ENCODE measurements around the gene MAPT.

The MAPT gene

DNA sequence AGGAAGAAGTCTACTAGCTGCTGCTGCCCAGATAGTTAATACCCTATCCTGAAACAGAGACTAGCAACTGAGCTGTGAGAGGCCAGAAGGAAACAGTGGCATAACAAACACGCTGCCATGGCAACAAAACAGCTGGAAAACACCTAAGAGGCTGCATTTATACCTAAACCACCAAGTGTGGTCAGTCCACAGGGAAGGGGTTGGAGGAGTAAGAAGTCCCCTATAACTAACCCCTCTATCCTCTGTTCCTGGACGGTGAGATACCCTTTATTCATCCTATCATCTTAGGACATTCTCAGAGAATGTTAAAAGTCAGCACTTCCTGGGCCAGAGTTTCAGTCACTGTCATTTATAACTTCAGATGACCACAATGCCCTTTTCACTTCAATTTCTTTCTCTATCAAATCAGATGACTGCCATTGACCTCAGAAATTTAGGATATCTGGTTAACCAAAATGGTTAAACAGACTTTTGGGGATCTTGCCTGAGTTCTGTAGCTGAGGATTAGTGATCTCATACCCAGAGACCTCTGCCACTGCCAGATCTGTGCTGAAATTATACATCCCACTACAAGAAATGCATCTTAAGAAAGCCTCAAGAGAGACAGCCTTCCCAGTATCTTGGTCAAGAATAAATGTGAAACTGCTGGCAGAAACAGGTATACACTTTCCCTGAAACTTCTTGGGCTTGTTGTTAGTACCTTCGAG, 140.9 kb downstream of the MAPT start:
- in situ Hi-C loops (cut with HindIII; ENCODE audit: low pct_unique_long_range_greater_than_20kb, low sequenced_read_pairs) = no loop called here
- no peak for TF ChIP-seq JUND (IDR thresholded peaks at IDR 0.05; ENCODE audit: low read depth)
- DNase-seq (ENCODE audit: low read depth in 1 of 2, low spot score in 1 of 2) = no peak

DNA sequence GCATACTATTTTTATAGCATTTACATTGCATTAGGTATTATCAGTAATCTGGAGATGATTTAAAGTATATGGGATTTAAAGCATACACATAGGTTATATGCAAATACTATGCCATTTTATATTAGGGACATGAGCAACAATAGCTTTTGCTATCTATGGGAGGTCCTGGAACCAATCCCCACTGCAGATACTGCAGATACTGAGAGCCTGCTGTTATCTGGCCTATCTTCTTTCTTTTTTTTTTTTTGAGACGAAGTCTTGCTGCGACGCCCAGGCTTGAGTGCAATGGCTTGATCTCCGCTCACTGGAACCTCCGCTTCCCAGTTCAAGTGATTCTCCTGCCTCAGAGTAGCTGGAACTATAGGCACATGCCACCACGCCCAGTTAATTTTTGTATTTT, 142.1 kb downstream of the MAPT start:
- no peak for TF ChIP-seq JUND (IDR thresholded peaks at IDR 0.05; ENCODE audit: low read depth)
- no peak for DNase-seq (ENCODE audit: low read depth in 1 of 2, low spot score in 1 of 2)
- in situ Hi-C loops (cut with HindIII; ENCODE audit: low pct_unique_long_range_greater_than_20kb, low sequenced_read_pairs) = no loop called here

DNA sequence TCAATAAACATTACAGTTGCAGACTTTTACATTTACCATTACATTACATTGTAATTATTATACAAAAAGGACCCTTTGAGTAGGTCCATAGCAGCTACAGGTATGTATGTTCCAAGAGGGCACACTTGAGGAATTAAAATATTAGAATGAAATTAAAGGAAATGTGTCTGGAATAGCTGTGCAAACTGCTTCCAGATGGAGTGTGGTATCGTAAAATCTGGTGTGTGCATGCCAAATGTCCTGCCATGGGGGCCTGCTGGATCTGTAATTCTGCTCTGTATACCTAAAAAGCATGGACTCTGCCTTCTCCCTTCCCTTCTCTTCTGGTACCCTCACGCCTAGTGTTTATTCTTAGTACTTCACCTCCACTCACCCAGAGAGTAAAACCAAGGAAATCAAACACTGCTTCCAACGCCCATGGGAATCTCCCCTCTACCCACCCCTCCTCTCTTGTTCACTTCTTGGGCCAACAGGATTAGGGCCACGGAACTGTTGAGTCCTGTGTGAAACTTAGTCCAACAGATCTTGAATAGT, 143.4 kb downstream of the MAPT start:
- in situ Hi-C loops (cut with HindIII; ENCODE audit: low pct_unique_long_range_greater_than_20kb, low sequenced_read_pairs) = no loop called here

DNA sequence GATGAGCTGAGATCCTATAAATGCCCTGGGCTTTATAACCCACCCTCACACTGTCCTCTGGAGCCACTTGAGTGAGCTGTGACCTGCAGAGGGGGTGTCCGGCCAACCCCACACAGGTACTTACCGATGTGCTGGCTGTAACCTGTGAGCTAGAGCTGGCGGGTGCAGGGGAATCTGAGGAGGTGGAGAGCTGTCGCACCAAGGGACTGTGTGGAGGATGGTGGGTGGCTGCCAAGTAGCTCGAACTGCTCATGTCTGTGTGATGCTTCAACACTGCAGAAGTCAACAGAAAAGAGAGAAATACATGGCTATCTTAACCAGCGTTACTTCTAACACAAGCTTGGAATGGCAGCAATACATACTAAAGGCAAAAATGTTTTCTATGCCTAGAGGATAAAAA, 144.1 kb downstream of the MAPT start:
- in situ Hi-C loops (cut with HindIII; ENCODE audit: low pct_unique_long_range_greater_than_20kb, low sequenced_read_pairs) = no loop called here
- TF ChIP-seq JUND (IDR thresholded peaks at IDR 0.05; ENCODE audit: low read depth) = no peak
- DNase-seq (ENCODE audit: low read depth in 1 of 2, low spot score in 1 of 2) = no peak

More for the DNA sequence above, 143.4 kb downstream of the MAPT start:
- DNase-seq (ENCODE audit: low read depth in 1 of 2, low spot score in 1 of 2) = no peak
- no peak for TF ChIP-seq JUND (IDR thresholded peaks at IDR 0.05; ENCODE audit: low read depth)

DNA sequence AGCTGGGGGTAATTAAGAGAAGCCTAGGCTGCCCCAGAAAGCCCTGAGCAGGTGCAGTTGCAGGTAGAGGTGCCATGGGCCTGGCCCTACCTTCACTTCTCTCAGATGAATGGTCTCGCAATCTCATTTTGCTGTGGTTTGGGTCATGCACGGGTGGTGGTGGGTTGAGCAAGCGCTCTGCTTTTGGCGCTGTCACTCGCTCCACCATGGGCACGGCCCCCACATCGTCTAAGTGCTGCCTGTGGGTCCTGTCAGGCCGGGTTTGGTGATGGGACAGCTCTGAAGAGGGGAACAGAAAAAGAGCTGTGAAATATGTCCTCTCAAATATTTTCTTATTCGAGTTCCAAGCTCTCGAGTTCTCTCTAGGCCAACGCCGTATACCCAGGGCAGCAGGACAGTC, 144.6 kb downstream of the MAPT start:
- in situ Hi-C loops (cut with HindIII; ENCODE audit: low pct_unique_long_range_greater_than_20kb, low sequenced_read_pairs) = no loop called here
- no peak for TF ChIP-seq JUND (IDR thresholded peaks at IDR 0.05; ENCODE audit: low read depth)
- DNase-seq (ENCODE audit: low read depth in 1 of 2, low spot score in 1 of 2) = no peak

DNA sequence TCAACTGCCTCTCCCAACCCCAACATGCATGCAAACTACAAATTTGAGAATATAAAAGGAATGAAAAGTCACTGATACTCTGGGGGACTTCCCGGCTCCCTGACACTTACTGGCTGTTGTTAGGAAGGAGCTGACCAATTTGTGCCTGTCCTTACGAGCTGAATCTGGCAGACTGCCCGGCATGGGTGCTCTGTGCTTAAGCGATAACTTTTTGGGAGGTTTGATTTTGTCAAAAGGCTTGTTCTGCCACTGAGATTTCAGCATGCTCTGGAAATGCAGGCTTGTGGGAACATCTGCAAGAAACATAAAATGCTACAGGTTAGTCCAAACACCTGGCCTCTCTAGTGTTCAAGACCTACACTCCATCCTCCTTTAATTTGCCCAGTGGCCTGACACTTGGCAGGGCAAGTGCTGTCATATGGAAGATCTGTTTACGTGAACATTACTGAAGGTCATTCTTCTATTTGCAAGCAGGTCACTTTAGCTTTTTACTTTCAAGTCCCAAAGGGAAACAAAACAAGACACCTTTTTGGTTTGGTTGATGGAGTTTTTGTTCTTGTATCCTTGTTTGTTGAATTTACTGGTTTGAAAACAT, 145.3 kb downstream of the MAPT start:
- DNase-seq (ENCODE audit: low read depth in 1 of 2, low spot score in 1 of 2) = no peak
- in situ Hi-C loops (cut with HindIII; ENCODE audit: low pct_unique_long_range_greater_than_20kb, low sequenced_read_pairs) = no loop called here

DNA sequence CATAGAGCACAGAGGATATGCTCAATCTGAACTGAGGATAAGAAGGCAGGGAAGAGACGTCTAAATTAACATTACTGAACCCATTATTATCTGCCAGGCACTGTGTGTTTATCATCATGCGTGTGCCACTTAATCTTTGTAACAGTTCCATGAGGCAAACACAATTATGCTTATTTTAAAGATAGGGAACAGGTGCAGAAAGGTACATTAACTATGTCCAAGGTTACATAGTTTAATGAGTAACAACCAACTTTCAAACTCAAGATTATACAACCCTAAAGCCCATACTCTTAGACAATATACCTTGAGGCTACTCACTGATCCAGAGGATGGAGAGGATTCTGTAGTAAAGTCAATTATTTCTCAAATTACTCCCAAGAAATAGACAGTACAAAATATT, 147.9 kb downstream of the MAPT start:
- no peak for DNase-seq (ENCODE audit: low read depth in 1 of 2, low spot score in 1 of 2)
- TF ChIP-seq JUND (IDR thresholded peaks at IDR 0.05; ENCODE audit: low read depth) = no peak
- in situ Hi-C loops (cut with HindIII; ENCODE audit: low pct_unique_long_range_greater_than_20kb, low sequenced_read_pairs) = no loop called here

More for the DNA sequence above, 145.3 kb downstream of the MAPT start:
- no peak for TF ChIP-seq JUND (IDR thresholded peaks at IDR 0.05; ENCODE audit: low read depth)

DNA sequence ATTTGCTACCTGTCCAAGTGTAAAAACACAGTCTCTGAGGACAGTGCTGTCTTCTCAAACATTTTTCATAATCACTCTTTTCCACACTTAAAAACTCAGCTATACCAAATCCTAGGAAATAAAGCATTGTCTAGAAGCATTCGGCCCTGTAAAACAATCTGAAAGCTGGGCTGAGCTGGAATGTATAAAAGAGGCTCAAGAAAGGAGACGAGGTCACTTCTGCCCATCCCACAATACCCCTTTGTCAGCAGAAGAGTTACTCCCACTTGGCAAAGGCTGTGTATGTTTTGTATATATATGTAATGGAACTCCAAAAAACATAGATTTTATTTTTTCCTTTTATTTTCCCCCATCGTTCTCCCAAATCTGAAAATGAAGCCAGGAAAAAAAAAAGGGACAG, 148.6 kb downstream of the MAPT start:
- TF ChIP-seq JUND (IDR thresholded peaks at IDR 0.05; ENCODE audit: low read depth) = no peak

DNA sequence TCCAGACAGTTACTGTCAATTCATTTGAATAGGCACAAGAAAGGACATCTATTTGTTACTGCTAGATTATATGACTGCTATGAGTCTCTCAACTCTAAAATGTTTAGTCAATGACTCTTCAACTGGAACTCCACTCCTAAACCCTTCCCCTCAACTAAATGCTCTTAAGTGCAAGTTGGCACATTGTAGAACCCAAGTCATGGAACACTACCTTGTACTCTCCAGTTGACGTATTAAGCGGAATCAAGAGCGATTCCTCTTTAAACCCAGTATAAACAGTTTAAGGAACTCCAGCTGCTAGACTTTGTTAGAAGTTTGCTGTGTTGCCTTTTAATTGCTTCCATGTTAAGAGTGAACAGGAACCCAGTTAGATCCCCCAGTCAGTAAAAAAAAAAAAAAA, 149.3 kb downstream of the MAPT start:
- in situ Hi-C loops (cut with HindIII; ENCODE audit: low pct_unique_long_range_greater_than_20kb, low sequenced_read_pairs) = no loop called here
- DNase-seq (ENCODE audit: low read depth in 1 of 2, low spot score in 1 of 2) = no peak
- TF ChIP-seq JUND (IDR thresholded peaks at IDR 0.05; ENCODE audit: low read depth) = no peak

More for the DNA sequence above, 148.6 kb downstream of the MAPT start:
- DNase-seq (ENCODE audit: low read depth in 1 of 2, low spot score in 1 of 2) = no peak
- in situ Hi-C loops (cut with HindIII; ENCODE audit: low pct_unique_long_range_greater_than_20kb, low sequenced_read_pairs) = no loop called here

DNA sequence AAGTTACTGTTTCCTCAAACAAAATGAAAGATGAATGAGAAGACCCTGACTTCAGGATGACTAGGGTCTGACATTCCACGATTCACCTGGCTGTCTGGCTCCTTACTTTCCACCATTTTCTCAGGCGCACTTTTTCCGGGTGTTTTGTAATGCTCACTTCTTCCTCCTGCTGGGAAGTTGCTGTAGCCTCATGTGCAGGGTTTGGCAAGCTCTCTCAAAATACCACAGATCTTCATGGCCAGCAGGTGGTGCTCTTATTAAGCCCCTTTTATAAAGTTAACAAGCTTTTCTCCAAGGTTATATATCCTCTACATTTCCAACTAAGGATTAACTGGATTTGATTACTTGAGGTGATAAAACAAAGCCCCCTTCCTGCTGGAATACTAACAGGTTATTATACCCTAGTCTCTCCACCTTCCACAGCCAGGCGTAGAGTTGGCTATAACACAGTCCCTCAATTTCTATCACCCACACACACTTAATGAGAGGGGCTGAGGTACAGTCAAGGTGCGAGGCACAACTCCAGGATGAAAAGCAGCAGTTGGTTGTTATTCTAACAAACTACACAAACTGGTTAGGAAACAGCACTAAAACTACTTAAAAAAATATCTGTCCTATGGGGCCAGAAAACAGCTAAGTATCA, 150.1 kb downstream of the MAPT start:
- DNase-seq (ENCODE audit: low read depth in 1 of 2, low spot score in 1 of 2) = peak; percentile 44 to 92
- in situ Hi-C loops (cut with HindIII; ENCODE audit: low pct_unique_long_range_greater_than_20kb, low sequenced_read_pairs) = no loop called here
- no peak for TF ChIP-seq JUND (IDR thresholded peaks at IDR 0.05; ENCODE audit: low read depth)

DNA sequence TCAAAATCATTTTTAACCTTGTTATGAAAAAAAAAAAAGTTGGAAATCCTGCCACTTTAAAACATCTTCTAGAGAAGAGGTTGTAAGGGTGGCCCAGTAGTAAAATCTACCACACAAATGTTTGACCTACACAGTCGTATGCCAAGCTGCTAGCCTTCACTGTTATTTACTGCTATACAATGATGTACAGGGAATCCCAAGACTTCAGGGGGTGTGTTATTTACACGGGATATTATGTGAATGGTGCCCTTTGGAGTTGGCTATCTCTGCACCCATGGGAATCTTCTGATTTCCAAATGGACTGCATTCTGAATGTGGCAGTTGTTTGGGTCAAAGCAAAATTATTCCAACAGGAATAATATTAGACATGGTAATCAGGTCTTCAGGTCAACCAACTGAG, 150.6 kb downstream of the MAPT start:
- DNase-seq (ENCODE audit: low read depth in 1 of 2, low spot score in 1 of 2) = no peak
- in situ Hi-C loops (cut with HindIII; ENCODE audit: low pct_unique_long_range_greater_than_20kb, low sequenced_read_pairs) = no loop called here
- no peak for TF ChIP-seq JUND (IDR thresholded peaks at IDR 0.05; ENCODE audit: low read depth)

DNA sequence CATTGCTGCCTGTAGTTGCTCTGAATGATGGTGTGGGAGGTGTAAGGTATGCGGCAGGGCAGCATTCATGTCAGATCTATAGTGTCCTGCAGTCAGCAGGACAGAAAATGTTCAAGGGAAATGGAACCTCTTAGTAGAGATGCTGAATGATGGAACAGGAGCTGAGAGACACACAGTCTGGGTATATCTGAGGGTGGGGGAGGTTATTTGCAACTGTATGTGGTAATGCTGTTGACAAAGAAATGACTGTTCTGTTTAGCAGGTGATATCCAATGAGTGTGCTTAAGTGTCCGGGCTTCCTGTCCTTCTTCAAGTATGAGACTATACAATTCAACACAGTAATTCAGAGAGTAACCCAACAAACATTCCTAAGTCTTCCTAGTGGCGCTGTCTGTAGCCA, 151.3 kb downstream of the MAPT start:
- DNase-seq (ENCODE audit: low read depth in 1 of 2, low spot score in 1 of 2) = no peak
- TF ChIP-seq JUND (IDR thresholded peaks at IDR 0.05; ENCODE audit: low read depth) = no peak
- in situ Hi-C loops (cut with HindIII; ENCODE audit: low pct_unique_long_range_greater_than_20kb, low sequenced_read_pairs) = no loop called here

DNA sequence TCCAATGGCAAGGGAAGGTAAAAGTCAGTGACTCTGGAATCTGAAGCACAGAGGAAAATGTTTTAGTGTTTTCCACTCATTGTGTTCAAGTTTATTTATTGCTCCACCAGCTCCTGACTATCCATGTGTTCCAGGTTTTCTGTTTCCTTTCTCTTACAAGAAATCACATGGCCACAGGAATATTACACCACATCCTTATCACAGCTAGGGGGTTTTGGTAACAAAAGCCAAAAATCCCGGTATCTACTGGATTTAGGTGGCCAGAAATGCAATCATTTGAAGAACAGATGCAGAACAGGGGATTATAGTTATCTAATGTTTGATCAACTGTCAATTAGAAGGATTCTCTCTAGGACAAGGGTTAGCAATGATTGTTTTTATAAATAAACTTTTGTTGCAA, 152.6 kb downstream of the MAPT start:
- no peak for TF ChIP-seq JUND (IDR thresholded peaks at IDR 0.05; ENCODE audit: low read depth)
- no peak for DNase-seq (ENCODE audit: low read depth in 1 of 2, low spot score in 1 of 2)
- in situ Hi-C loops (cut with HindIII; ENCODE audit: low pct_unique_long_range_greater_than_20kb, low sequenced_read_pairs) = no loop called here
